ENCODE data around the gene COL25A1. TPM values are rescaled to one million over a fixed set of nuclear protein-coding genes. Genes with fewer than 3 reads are reported as not detected.

The COL25A1 gene
- total and polyA plus RNA-seq, 11 donors: 0.19 to 1.8 (median 0.50) TPM

GRCh38 chr4:109213056-109213455 is 89.4 kb downstream of the COL25A1 start:
- H3K4me1 ChIP-seq: peaks cover 0 to 7% (median 0%) of the 10 kb centered on the region in 12 donors
- H3K27me3 ChIP-seq: no peaks in the 10 kb centered on the region
- WGBS, 4 donors: 88 to 100% (median 94%) methylated on average over 1 of the region's 1 CpG
- no peak overlapping the region for H3K27ac ChIP-seq
- H3K36me3 ChIP-seq: no peaks in the 10 kb centered on the region
- no peak for ATAC-seq
- TF ChIP-seq CTCF (IDR thresholded peaks at IDR 0.05) (no peak), POLR2A (IDR thresholded peaks at IDR 0.05) (no peak)
- H3K9me3 ChIP-seq: no peaks in the 10 kb centered on the region
- no peak for DNase-seq
- intact Hi-C loops (cut with DNase I): no loop called here
- H3K4me3 ChIP-seq: no peak overlapping the region

- ATAC-seq (no peak), DNase-seq (no peak)
- 50 to 63% (median 54%) methylated on average over 3 of the region's 3 CpGs for WGBS, 4 donors
- Histone ChIP-seq H3K27ac (no peak overlapping the region), H3K27me3 (no peaks in the 10 kb centered on the region), H3K36me3 (no peaks in the 10 kb centered on the region), H3K4me3 (no peak overlapping the region), H3K9me3 (no peaks in the 10 kb centered on the region), H3K4me1 (peaks cover 0 to 7% (median 0%) of the 10 kb centered on the region in 12 donors)
- TF ChIP-seq POLR2A (IDR thresholded peaks at IDR 0.05): no peak
- no peak for TF ChIP-seq CTCF (IDR thresholded peaks at IDR 0.05)
- intact Hi-C loops (cut with DNase I): no loop called here
These were observed 90.8 kb downstream of the COL25A1 start for GRCh38 chr4:109211671-109212070.

- Histone ChIP-seq H3K4me1 (peaks cover 0 to 2% (median 0%) of the 10 kb centered on the region in 12 donors), H3K9me3 (no peaks in the 10 kb centered on the region), H3K36me3 (no peaks in the 10 kb centered on the region), H3K4me3 (no peak overlapping the region), H3K27me3 (no peaks in the 10 kb centered on the region), H3K27ac (no peak overlapping the region)
- DNase-seq (no peak), ATAC-seq (no peak)
- TF ChIP-seq POLR2A (IDR thresholded peaks at IDR 0.05) (no peak), CTCF (IDR thresholded peaks at IDR 0.05) (no peak)
- 63 to 86% (median 78%) methylated on average over 6 of the region's 6 CpGs for WGBS, 4 donors
- intact Hi-C loops (cut with DNase I): no loop called here
These were observed 92.8 kb downstream of the COL25A1 start for GRCh38 chr4:109209647-109210046.

- no peaks in the 10 kb centered on the region for H3K4me1 ChIP-seq
- ATAC-seq: no peak
- TF ChIP-seq POLR2A (IDR thresholded peaks at IDR 0.05) (no peak), CTCF (IDR thresholded peaks at IDR 0.05) (no peak)
- 94 to 98% (median 96%) methylated on average over 4 of the region's 4 CpGs for WGBS, 4 donors
- H3K4me3 ChIP-seq: no peak overlapping the region
- H3K9me3 ChIP-seq: no peaks in the 10 kb centered on the region
- intact Hi-C loops (cut with DNase I): no loop called here
- DNase-seq: no peak
- H3K36me3 ChIP-seq: no peaks in the 10 kb centered on the region
- H3K27me3 ChIP-seq: no peaks in the 10 kb centered on the region
- no peak overlapping the region for H3K27ac ChIP-seq
These were observed 94.6 kb downstream of the COL25A1 start for GRCh38 chr4:109207898-109208297.

Data from heart left ventricle (tissue), 16 donors.